DOHH2 (cell line): ENCODE data around the gene GBF1.

Source experiments
- H3F3A ChIP-seq: fragments of 200-600 bp; sonication (generic), shearing (Covaris generic); 2 replicates; pipeline ENCODE4 v1.6.0; 2016; ENCODE audit warnings: antibody characterized with exemption, mild to moderate bottlenecking; ENCODE audit not compliant: control insufficient read depth, insufficient read depth
- H3K27ac ChIP-seq: fragments of 200-600 bp; sonication (generic); 2 replicates; pipeline ENCODE4 v1.5.1; 2014; ENCODE audit warnings: low read depth, mild to moderate bottlenecking, low read length, moderate library complexity
- H3K27me3 ChIP-seq: fragments of 200-600 bp; sonication (generic); 2 replicates; pipeline ENCODE4 v1.6.1; 2014; ENCODE audit warnings: mild to moderate bottlenecking, low read length, mixed read lengths; ENCODE audit not compliant: control insufficient read depth
- H3K36me3 ChIP-seq: fragments of 200-600 bp; sonication (generic); 2 replicates; pipeline ENCODE4 v1.6.1; 2014; ENCODE audit warnings: mild to moderate bottlenecking, low read length, moderate library complexity, mixed read lengths; ENCODE audit not compliant: control insufficient read depth
- H3K4me1 ChIP-seq: fragments of 200-600 bp; sonication (generic); 2 replicates; pipeline ENCODE4 v1.6.1; 2014; ENCODE audit warnings: mild to moderate bottlenecking, low read length, mixed read lengths; ENCODE audit not compliant: control insufficient read depth
- H3K4me2 ChIP-seq: fragments of 200-600 bp; sonication (generic); 2 replicates; pipeline ENCODE4 v1.6.0; 2014; ENCODE audit warnings: mild to moderate bottlenecking, low read length, moderate library complexity
- H3K4me3 ChIP-seq: fragments of 200-600 bp; sonication (generic); 2 replicates; pipeline ENCODE4 v1.5.1; 2014; ENCODE audit warnings: mild to moderate bottlenecking, low read length, mixed read lengths
- H3K79me2 ChIP-seq: fragments of 200-600 bp; sonication (generic); 2 replicates; pipeline ENCODE4 v1.6.1; 2014; ENCODE audit warnings: mild to moderate bottlenecking, low read length, mixed read lengths; ENCODE audit not compliant: control insufficient read depth
- H3K9me2 ChIP-seq: fragments of 200-600 bp; sonication (generic); replicated peaks from 2 replicates; pipeline ENCODE4 v1.6.1; 2014; ENCODE audit warnings: mild to moderate bottlenecking, low read length, mixed read lengths; ENCODE audit not compliant: control insufficient read depth
- H3K9me3 ChIP-seq: fragments of 200-600 bp; sonication (generic); 2 replicates; pipeline ENCODE4 v1.6.1; 2014; ENCODE audit warnings: antibody characterized with exemption, low read length, mixed read lengths; ENCODE audit not compliant: control insufficient read depth, insufficient read depth
- H4K20me1 ChIP-seq: fragments of 200-600 bp; sonication (generic); 2 replicates; pipeline ENCODE4 v1.6.0; 2014; ENCODE audit warnings: low read depth, mild to moderate bottlenecking, antibody characterized with exemption, low read length, moderate library complexity; ENCODE audit not compliant: control insufficient read depth, insufficient read depth
- EZH2phosphoT487 ChIP-seq: fragments of 200-600 bp; sonication (generic); IDR thresholded peaks from 2 replicates; pipeline ENCODE4 v1.6.1; 2017; ENCODE audit warnings: borderline replicate concordance, mild to moderate bottlenecking, antibody characterized with exemption, low read length, moderate library complexity, mixed read lengths
- TF ChIP-seq, protein P1 (sequence below): fragments of 200-600 bp; sonication (generic); IDR thresholded peaks from one replicate; pipeline ENCODE4 v1.5.1; 2014; ENCODE audit warnings: antibody characterized with exemption, mild to moderate bottlenecking, low read depth, low read length; ENCODE audit not compliant: poor library complexity, severe bottlenecking

The GBF1 gene

DNA sequence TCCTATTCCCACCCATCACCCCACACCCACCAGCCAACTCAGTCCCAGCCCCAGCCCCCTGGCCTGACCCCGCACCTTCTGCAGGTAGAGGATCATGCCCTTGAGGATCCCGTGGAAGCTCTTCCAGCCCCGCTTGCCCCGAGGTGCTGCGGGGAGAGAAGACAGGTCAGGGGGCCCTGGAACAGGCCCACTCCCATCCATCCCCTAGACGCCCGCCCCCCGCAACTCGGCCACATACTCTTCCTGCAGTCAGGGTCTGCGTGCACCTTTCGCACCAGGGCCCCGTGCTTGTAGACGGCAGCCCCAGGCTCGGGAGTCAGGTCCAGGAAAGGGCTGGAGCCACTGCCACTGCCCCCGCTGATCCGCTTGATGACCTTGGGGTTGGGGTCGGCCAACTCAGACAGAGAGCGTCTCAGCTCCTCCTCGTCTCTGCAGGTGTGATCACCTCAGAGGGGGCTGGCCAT lies 159.8 kb downstream of the GBF1 start:
- Histone ChIP-seq H3K4me1 (peaks cover 6% of the 10 kb centered on the region; the same call in 1 of the 2 replicates), H4K20me1 (0 out of 2 replicates have a peak, but pooled peaks cover 4% of the 10 kb centered on the region), H3K9me2 (no peaks in the 10 kb centered on the region), H3K36me3 (peaks cover 3% of the 10 kb centered on the region; the same call in 1 of the 2 replicates), H3F3A (no peaks in the 10 kb centered on the region), H3K4me2 (no peak overlapping the region), H3K79me2 (no peaks in the 10 kb centered on the region), H3K27ac (no peak overlapping the region), H3K4me3 (no peak overlapping the region), H3K9me3 (no peaks in the 10 kb centered on the region), H3K27me3 (peaks cover 29% of the 10 kb centered on the region)
- no peak for TF ChIP-seq EZH2phosphoT487
- TF ChIP-seq, protein P1, sequence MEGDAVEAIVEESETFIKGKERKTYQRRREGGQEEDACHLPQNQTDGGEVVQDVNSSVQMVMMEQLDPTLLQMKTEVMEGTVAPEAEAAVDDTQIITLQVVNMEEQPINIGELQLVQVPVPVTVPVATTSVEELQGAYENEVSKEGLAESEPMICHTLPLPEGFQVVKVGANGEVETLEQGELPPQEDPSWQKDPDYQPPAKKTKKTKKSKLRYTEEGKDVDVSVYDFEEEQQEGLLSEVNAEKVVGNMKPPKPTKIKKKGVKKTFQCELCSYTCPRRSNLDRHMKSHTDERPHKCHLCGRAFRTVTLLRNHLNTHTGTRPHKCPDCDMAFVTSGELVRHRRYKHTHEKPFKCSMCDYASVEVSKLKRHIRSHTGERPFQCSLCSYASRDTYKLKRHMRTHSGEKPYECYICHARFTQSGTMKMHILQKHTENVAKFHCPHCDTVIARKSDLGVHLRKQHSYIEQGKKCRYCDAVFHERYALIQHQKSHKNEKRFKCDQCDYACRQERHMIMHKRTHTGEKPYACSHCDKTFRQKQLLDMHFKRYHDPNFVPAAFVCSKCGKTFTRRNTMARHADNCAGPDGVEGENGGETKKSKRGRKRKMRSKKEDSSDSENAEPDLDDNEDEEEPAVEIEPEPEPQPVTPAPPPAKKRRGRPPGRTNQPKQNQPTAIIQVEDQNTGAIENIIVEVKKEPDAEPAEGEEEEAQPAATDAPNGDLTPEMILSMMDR = no peak

DNA sequence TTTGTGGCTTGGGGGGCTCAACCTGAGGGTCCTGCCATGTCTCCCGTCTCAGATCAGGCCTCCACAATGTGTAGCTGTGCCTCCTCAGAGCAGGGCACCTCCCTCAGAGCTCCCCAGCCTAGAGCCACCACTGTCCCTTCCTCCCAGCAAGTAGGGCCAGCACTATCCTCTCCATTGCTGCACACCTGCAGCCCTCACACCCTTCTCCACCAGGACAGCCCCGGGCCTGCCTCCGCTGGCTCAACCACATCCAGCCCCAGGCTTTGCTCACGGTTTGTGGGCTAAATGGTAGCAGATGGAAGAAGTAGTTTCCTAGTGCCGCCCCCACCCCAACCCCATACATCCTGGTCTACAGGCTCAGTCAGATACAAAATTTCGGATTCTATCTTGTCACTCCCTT lies 160.3 kb downstream of the GBF1 start:
- H4K20me1 ChIP-seq = 0 out of 2 replicates have a peak, but pooled peaks cover 4% of the 10 kb centered on the region
- H3F3A ChIP-seq = no peaks in the 10 kb centered on the region
- TF ChIP-seq EZH2phosphoT487 = no peak
- TF ChIP-seq, protein P1 = no peak
- H3K4me2 ChIP-seq = no peak overlapping the region
- H3K4me3 ChIP-seq = no peak overlapping the region
- no peak overlapping the region for H3K27ac ChIP-seq
- no peaks in the 10 kb centered on the region for H3K9me3 ChIP-seq
- no peaks in the 10 kb centered on the region for H3K9me2 ChIP-seq
- peaks cover 34% of the 10 kb centered on the region for H3K27me3 ChIP-seq
- peaks cover 6% of the 10 kb centered on the region; the same call in 1 of the 2 replicates for H3K4me1 ChIP-seq
- H3K36me3 ChIP-seq = peaks cover 3% of the 10 kb centered on the region; the same call in 1 of the 2 replicates
- no peaks in the 10 kb centered on the region for H3K79me2 ChIP-seq

DNA sequence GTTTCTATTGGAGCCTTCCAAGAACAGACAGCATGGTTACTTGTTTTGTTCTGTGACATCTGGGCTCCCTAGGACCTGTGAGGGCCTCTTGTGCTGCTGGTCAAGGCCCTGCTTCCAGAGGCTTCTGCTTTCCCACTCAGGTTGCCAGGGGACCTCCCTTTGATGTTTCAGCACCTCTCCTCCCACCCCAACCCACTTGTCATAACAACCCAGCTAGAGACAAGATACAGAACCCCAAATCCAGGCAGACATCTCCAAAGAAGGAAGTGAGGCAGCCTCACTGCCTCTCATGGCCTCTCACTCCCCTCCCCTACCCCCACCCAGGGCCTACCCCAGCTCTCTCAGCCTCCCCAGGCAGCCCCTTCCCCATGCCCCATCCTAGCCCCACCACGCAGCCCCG lies 161.5 kb downstream of the GBF1 start:
- no peaks in the 10 kb centered on the region for H3F3A ChIP-seq
- peaks cover 46% of the 10 kb centered on the region for H3K27me3 ChIP-seq
- 0 out of 2 replicates have a peak, but pooled peaks cover 4% of the 10 kb centered on the region for H4K20me1 ChIP-seq

More for the DNA sequence above, 161.5 kb downstream of the GBF1 start:
- H3K36me3 ChIP-seq = no peaks in the 10 kb centered on the region
- H3K9me3 ChIP-seq = no peaks in the 10 kb centered on the region
- TF ChIP-seq, protein P1 = no peak
- no peak for TF ChIP-seq EZH2phosphoT487
- H3K79me2 ChIP-seq = no peaks in the 10 kb centered on the region
- H3K27ac ChIP-seq = no peak overlapping the region
- no peak overlapping the region for H3K4me2 ChIP-seq
- H3K4me3 ChIP-seq = no peak overlapping the region
- H3K9me2 ChIP-seq = no peaks in the 10 kb centered on the region
- H3K4me1 ChIP-seq = peaks cover 6% of the 10 kb centered on the region; the same call in 1 of the 2 replicates
